Left ventricle myocardium superior (tissue), 1 donor: ENCODE results near the gene PANX2. TPM values are rescaled to one million over a fixed set of nuclear protein-coding genes. Genes with fewer than 3 reads are reported as not detected.
A peak's percentile ranks its signal among the peaks of the same experiment; 100 is the strongest.
"Not testable (repeated sequence)": the region's sequence is repeated elsewhere in the genome, so short reads cannot be mapped to it uniquely, and the experiment has no call there.

ENCODE experiments used
- ATAC-seq: fragments of 200-7000 bp; cut with Tn5 transposase; one replicate; pipeline ENCODE4 v1.9.1; 2020; ENCODE audit warnings: mild to moderate bottlenecking, moderate library complexity
- DNase-seq: peaks from one replicate; pipeline ENCODE4 v3.0.0-alpha.2; 2020
- intact Hi-C: fragments of 100-400 bp; cut with micrococcal nuclease; formaldehyde crosslinking; loops from one replicate; pipeline ENCODE4 v1.11.0; 2022
- total RNA-seq: library from RNA; stranded (reverse); fragmentation: NEBNext Ultra II Directional; extraction: Animal tissue kit (Norgen Biotek cat#: 25700); gene quantifications from one replicate; pipeline ENCODE4 v1.2.1, GENCODE V29; 2021
- donor health status: DM: no; HTN: yes; CAD: no; lungs with severe emphysema.

Gene PANX2
- total RNA-seq, 1 donor from 2014 or later = 0.40 TPM

DNA sequence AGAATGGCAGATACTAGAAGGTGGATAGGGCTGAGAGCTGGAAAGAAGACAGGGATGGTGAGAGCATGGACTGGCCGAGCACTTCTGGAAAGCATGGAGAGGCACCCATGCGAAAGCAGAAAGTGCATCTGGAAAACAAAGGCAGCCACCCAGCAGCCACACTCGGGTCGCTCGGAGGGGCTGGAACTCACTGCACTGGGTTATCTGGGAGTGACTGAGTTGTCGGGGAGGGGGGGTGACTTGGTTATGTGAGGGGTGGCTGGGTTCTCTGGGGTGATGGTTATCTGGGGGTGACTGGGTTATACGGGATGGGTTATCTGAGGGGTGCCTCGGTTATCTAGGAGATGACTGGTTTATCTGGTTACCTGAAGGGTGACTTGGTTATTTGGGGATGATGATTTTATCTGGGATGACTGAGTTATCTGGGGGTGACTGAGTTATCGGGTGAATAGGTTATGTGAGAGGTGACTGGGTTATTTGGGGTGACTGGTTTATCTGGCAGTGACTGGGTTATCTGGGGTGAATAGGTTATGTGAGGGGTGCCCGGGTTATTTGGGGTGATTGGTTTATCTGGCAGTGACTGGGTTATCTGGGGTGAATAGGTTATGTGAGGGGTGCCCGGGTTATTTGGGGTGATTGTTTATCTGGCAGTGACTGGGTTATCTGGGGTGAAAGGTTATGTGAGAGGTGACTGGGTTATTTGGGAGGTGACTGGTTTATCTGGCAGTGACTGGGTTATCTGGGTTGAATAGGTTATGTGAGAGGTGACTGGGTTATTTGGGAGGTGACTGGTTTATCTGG lies 2.6 kb upstream of the PANX2 start:
- no peak for ATAC-seq

DNA sequence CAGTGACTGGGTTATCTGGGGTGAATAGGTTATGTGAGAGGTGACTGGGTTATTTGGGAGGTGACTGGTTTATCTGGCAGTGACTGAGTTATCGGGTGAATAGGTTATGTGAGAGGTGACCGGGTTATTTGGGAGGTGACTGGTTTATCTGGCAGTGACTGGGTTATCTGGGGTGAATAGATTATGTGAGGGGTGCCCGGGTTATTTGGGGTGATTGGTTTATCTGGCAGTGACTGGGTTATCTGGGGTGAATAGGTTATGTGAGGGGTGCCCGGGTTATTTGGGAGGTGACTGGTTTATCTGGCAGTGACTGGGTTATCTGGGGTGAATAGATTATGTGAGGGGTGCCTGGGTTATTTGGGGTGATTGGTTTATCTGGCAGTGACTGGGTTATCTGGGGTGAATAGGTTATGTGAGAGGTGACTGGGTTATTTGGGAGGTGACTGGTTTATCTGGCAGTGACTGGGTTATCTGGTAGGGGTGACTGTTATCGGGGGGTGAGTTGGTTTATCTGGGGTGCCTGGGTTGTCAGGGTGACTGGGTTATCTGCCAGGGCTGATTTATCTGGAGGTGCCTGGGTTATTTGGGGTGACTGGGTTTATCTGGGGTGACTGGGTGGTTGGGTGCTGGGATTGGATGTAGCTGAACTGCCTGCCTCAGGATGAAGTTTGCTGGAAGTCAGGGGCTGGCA lies 1.9 kb upstream of the PANX2 start:
- intact Hi-C loops, ATAC-seq, DNase-seq: not testable (repeated sequence)

More for the DNA sequence above, 2.6 kb upstream of the PANX2 start:
- no peak for DNase-seq
- intact Hi-C loops = no loop called here

- DNase-seq (no peak), ATAC-seq (no peak)
- intact Hi-C loops = no loop called here
Observed at GRCh38 chr22:50169181-50169759, 1.3 kb upstream of the PANX2 start.

DNA sequence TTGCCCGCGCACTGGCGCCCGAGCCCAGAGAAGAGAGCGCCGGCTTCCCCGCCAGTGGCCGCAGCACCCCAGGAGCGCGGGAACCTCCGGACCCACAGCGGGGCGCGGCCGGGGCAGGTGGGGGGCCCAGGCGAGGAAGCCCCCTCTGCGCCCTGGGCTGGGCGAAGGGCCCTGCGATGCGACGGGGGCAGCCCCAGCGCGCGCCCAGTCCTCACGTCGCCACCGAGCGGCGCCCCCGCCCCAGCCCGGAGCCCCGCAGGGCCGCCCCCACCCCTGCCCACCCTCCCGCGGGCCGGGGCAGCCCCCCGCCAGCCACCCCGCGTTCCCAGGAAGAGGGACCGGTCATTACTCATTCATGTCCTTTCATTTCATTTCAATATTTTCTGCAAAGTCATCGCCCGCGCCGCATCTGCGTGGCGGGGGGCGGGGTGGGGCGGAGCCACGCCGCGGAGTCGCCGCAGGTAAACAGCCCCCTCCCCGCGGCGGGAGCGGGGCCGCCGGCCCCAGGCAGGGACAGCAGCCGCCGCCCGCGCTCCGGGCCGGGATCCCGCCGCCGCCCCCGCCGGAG lies 673 bp upstream of the PANX2 start:
- intact Hi-C loops = no loop called here
- no peak for DNase-seq
- ATAC-seq = no peak

GRCh38 chr22:50171319-50171964 lies 911 bp downstream of the PANX2 start:
- intact Hi-C loops = no loop called here
- ATAC-seq = peak; percentile 51
- no peak for DNase-seq

DNA sequence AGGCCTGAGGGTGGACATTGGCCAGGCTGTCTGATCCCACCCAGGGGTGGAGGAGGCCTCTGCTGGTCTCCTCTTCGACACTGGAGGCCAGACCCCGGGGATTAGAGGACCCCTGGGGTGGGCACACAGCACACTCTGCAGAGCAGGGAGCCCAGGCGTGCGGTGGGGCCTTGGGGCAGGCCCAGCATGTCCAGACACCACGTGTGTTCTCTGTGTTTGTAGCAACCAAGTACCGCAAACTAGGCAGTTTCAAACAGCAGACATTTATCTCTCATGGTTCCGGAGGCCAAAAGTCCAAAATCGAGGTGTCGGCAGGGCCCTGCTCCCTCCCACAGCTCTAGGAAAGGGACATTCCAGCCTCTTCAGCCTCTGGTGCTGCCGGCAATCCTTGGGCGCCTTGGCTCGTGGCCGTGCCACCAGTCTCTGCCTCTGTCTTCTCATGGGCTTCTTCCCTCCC lies 1.5 kb downstream of the PANX2 start:
- no peak for ATAC-seq
- no peak for DNase-seq
- intact Hi-C loops = no loop called here

- DNase-seq (no peak), ATAC-seq (no peak)
- intact Hi-C loops = no loop called here
Observed at GRCh38 chr22:50173311-50173982, 2.9 kb downstream of the PANX2 start.

GRCh38 chr22:50173983-50174355 lies 3.4 kb downstream of the PANX2 start:
- ATAC-seq (no peak), DNase-seq (no peak)
- intact Hi-C loops = no loop called here

- DNase-seq (no peak), ATAC-seq (no peak)
- intact Hi-C loops = no loop called here
Observed at GRCh38 chr22:50174382-50175190, 4.1 kb downstream of the PANX2 start.

DNA sequence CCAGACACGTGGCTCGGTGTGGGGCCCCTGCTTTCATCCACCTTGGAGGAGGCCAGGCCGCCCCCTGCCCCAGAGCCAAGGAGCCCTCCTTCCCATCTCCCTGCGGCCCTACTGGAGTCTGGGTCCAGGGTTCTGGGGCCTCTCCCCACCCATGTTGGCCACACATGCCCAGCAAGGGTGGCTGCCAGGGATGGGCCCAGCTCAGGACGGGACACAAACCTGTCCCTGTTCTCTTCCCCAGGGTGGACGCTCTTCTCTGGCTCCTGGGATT lies 4.6 kb downstream of the PANX2 start:
- no peak for DNase-seq
- intact Hi-C loops = no loop called here
- ATAC-seq = no peak

DNA sequence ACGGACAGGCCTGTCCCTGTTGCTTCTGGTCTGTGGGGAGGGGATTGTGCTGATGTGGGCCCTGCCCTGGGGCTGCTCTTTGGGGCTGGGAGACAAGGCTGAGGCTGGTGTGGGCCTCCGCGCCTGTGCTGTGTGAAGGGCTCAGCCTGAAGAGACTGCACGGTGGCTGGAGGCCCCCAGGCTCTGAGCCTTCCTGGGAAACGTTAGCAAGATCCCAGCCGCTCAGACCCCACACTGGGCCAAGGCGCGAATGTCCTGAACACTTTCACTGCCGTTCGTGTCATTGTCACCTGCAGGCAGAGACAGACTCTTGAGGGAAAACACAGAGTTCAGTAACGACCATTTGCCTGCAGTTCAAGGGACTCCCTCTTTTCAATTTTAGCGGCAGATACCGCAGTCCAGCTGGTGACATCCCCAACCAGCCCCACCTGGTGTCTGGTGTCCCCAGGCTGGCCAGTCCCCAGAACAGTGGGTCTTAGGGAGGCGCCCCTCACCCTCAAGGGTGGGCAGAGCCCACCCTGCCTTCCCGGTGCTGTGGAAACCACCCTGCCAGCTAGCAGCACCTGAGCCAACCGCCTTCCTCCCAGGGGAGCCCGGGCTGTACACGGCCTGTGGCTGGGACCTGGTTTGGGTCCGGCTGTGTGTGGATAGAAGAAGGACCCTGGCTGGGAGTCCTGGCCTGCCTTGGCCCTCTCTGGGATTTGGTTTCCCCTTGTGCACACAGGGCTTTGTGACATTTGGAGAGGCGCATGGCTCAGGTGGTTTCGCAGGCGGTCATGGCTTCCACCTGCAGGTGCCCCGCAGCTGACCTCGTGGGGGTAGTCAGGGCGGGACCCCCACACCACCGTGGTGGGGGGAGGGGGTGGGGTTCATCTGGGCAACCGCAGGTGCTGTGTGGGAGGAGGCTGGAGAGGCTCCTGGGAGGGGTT lies 5.7 kb downstream of the PANX2 start:
- DNase-seq = no peak
- intact Hi-C loops = no loop called here
- no peak for ATAC-seq

GRCh38 chr22:50176850-50177536 lies 6.5 kb downstream of the PANX2 start:
- DNase-seq = peak; percentile 20
- no peak for ATAC-seq
- intact Hi-C loops = no loop called here

GRCh38 chr22:50177537-50178470 lies 7.3 kb downstream of the PANX2 start:
- no peak for DNase-seq
- no peak for ATAC-seq
- intact Hi-C loops = no loop called here

GRCh38 chr22:50178471-50178864 lies 7.9 kb downstream of the PANX2 start:
- ATAC-seq = no peak
- intact Hi-C loops = no loop called here
- DNase-seq = peak; percentile 27

GRCh38 chr22:50178871-50179869 lies 8.6 kb downstream of the PANX2 start:
- ATAC-seq (no peak), DNase-seq (peak; percentile 29)
- intact Hi-C loops = no loop called here
